ENCODE results near the gene RAB5IF.

GRCh38 chr20:36655004-36655403 lies 49.4 kb downstream of the RAB5IF start:
- TF ChIP-seq CTCF (IDR thresholded peaks at IDR 0.05): no peak
- no peak for TF ChIP-seq POLR2AphosphoS5 (IDR thresholded peaks at IDR 0.05; ENCODE audit: low read depth, low read length)
- no peak for TF ChIP-seq SIN3A (IDR thresholded peaks at IDR 0.05; ENCODE audit: borderline replicate concordance, insufficient read depth, low read depth, low read length)

Measured in Panc1 (cell line).